ENCODE data around the gene TCF20.

GRCh38 chr22:42257386-42257785 lies 13.1 kb downstream of the TCF20 start:
- TF ChIP-seq CTCF (IDR thresholded peaks at IDR 0.05 in 4 of 5, conservative IDR thresholded peaks at IDR 0.05 in 1 of 5) (no peak), POLR2A (IDR thresholded peaks at IDR 0.05) (no peak)
